ENCODE data around the gene PDE8A.

- no peak for TF ChIP-seq CTCF (conservative IDR thresholded peaks at IDR 0.05; ENCODE audit: low read depth in 2 of 2)
- TF ChIP-seq, protein P1, sequence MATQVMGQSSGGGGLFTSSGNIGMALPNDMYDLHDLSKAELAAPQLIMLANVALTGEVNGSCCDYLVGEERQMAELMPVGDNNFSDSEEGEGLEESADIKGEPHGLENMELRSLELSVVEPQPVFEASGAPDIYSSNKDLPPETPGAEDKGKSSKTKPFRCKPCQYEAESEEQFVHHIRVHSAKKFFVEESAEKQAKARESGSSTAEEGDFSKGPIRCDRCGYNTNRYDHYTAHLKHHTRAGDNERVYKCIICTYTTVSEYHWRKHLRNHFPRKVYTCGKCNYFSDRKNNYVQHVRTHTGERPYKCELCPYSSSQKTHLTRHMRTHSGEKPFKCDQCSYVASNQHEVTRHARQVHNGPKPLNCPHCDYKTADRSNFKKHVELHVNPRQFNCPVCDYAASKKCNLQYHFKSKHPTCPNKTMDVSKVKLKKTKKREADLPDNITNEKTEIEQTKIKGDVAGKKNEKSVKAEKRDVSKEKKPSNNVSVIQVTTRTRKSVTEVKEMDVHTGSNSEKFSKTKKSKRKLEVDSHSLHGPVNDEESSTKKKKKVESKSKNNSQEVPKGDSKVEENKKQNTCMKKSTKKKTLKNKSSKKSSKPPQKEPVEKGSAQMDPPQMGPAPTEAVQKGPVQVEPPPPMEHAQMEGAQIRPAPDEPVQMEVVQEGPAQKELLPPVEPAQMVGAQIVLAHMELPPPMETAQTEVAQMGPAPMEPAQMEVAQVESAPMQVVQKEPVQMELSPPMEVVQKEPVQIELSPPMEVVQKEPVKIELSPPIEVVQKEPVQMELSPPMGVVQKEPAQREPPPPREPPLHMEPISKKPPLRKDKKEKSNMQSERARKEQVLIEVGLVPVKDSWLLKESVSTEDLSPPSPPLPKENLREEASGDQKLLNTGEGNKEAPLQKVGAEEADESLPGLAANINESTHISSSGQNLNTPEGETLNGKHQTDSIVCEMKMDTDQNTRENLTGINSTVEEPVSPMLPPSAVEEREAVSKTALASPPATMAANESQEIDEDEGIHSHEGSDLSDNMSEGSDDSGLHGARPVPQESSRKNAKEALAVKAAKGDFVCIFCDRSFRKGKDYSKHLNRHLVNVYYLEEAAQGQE (IDR thresholded peaks at IDR 0.05; ENCODE audit: unreplicated experiment) = no peak
- no peak for TF ChIP-seq POLR2AphosphoS5 (IDR thresholded peaks at IDR 0.05; ENCODE audit: low read depth)
- TF ChIP-seq ETS1 (IDR thresholded peaks at IDR 0.05) = no peak
- no peak for TF ChIP-seq CREB1 (CRISPR knock-in tag; IDR thresholded peaks at IDR 0.05; ENCODE audit: low read depth)
- TF ChIP-seq ZNF331 (CRISPR knock-in tag; IDR thresholded peaks at IDR 0.05; ENCODE audit: low read depth) = no peak
- TF ChIP-seq EZH2 (IDR thresholded peaks at IDR 0.05; ENCODE audit: low read depth, unreplicated experiment) = no peak
- TF ChIP-seq EZH2phosphoT487 (IDR thresholded peaks at IDR 0.05; ENCODE audit: unreplicated experiment) = no peak
Observed at GRCh38 chr15:85151861-85152260, 170.2 kb downstream of the PDE8A start.
